ENCODE measurements around the gene TAGLN2.
A peak's percentile ranks its signal among the peaks of the same experiment; 100 is the strongest.

The TAGLN2 gene

GRCh38 chr1:159884296-159884695, 41.0 kb downstream of the TAGLN2 start:
- Histone ChIP-seq H3K18ac (ENCODE audit: low read depth in 1 of 2, low read length in 2 of 2) (no peak overlapping the region), H3K36me3 (ENCODE audit: control insufficient read depth in 1 of 2, insufficient read depth in 2 of 2, low read depth in 1 of 2, low read length in 2 of 2) (no peaks in the 10 kb centered on the region), H3K4me2 (ENCODE audit: low read length, poor library complexity, severe bottlenecking) (no peak overlapping the region), H4K8ac (ENCODE audit: low read length) (no peak overlapping the region), H3K9ac (ENCODE audit: low read length) (no peak overlapping the region), H3K4me3 (ENCODE audit: insufficient read depth in 1 of 2, low read depth in 1 of 2, low read length in 2 of 2) (no peak overlapping the region), H3K23ac (ENCODE audit: low read length in 2 of 2) (no peak overlapping the region), H2AK5ac (ENCODE audit: low read length, severe bottlenecking) (no peak overlapping the region), H3K14ac (ENCODE audit: low read length in 2 of 2) (no peak overlapping the region), H3K79me1 (replicated peaks; ENCODE audit: low read length, poor library complexity, severe bottlenecking) (no peaks in the 10 kb centered on the region), H3K9me3 (ENCODE audit: control insufficient read depth, low read length) (no peaks in the 10 kb centered on the region), H3K4me1 (ENCODE audit: control insufficient read depth, insufficient read depth, low read depth, low read length) (peaks cover 10% of the 10 kb centered on the region), H3K27me3 (ENCODE audit: control insufficient read depth in 1 of 2, insufficient read depth in 1 of 2, low read length in 2 of 2) (no peaks in the 10 kb centered on the region), H2BK120ac (ENCODE audit: low read depth, low read length) (no peak overlapping the region), H4K91ac (ENCODE audit: low read length) (no peak overlapping the region), H2BK15ac (ENCODE audit: low read depth, poor library complexity, severe bottlenecking) (no peak overlapping the region), H3K27ac (ENCODE audit: low read length, poor library complexity, severe bottlenecking) (no peak overlapping the region), H3K4ac (ENCODE audit: low read depth in 1 of 2, low read length in 2 of 2) (no peak overlapping the region), H2BK5ac (ENCODE audit: low read depth, low read length, poor library complexity, severe bottlenecking) (no peak overlapping the region), H2AFZ (ENCODE audit: low read depth, low read length) (no peak overlapping the region), H2BK12ac (ENCODE audit: low read length in 2 of 2) (no peak overlapping the region)
- no peak for DNase-seq
- WGBS = 82% methylated on average over 8 of the region's 8 CpGs

GRCh38 chr1:159883134-159883533, 42.2 kb downstream of the TAGLN2 start:
- no peaks in the 10 kb centered on the region for H3K27me3 ChIP-seq (ENCODE audit: control insufficient read depth in 1 of 2, insufficient read depth in 1 of 2, low read length in 2 of 2)
- no peak overlapping the region for H2BK15ac ChIP-seq (ENCODE audit: low read depth, poor library complexity, severe bottlenecking)
- no peak overlapping the region for H2AK5ac ChIP-seq (ENCODE audit: low read length, severe bottlenecking)
- no peak overlapping the region for H2BK5ac ChIP-seq (ENCODE audit: low read depth, low read length, poor library complexity, severe bottlenecking)
- H4K91ac ChIP-seq (ENCODE audit: low read length) = no peak overlapping the region
- no peak overlapping the region for H3K4ac ChIP-seq (ENCODE audit: low read depth in 1 of 2, low read length in 2 of 2)
- H3K36me3 ChIP-seq (ENCODE audit: control insufficient read depth in 1 of 2, insufficient read depth in 2 of 2, low read depth in 1 of 2, low read length in 2 of 2) = no peaks in the 10 kb centered on the region
- H3K9ac ChIP-seq (ENCODE audit: low read length) = no peak overlapping the region
- H3K18ac ChIP-seq (ENCODE audit: low read depth in 1 of 2, low read length in 2 of 2) = no peak overlapping the region
- no peak for DNase-seq
- no peak overlapping the region for H3K14ac ChIP-seq (ENCODE audit: low read length in 2 of 2)
- no peak overlapping the region for H3K4me3 ChIP-seq (ENCODE audit: insufficient read depth in 1 of 2, low read depth in 1 of 2, low read length in 2 of 2)
- H2BK120ac ChIP-seq (ENCODE audit: low read depth, low read length) = no peak overlapping the region
- peak overlapping the region in 1 of 2 experiments; percentile 4 for H2BK12ac ChIP-seq (ENCODE audit: low read length in 2 of 2)
- H3K9me3 ChIP-seq (ENCODE audit: control insufficient read depth, low read length) = no peaks in the 10 kb centered on the region
- no peak overlapping the region for H2AFZ ChIP-seq (ENCODE audit: low read depth, low read length)
- H3K4me1 ChIP-seq (ENCODE audit: control insufficient read depth, insufficient read depth, low read depth, low read length) = peaks cover 10% of the 10 kb centered on the region
- H3K27ac ChIP-seq (ENCODE audit: low read length, poor library complexity, severe bottlenecking) = no peak overlapping the region
- no peak overlapping the region for H4K8ac ChIP-seq (ENCODE audit: low read length)
- H3K23ac ChIP-seq (ENCODE audit: low read length in 2 of 2) = no peak overlapping the region
- 97% methylated on average over 3 of the region's 4 CpGs for WGBS
- H3K4me2 ChIP-seq (ENCODE audit: low read length, poor library complexity, severe bottlenecking) = no peak overlapping the region
- H3K79me1 ChIP-seq (replicated peaks; ENCODE audit: low read length, poor library complexity, severe bottlenecking) = no peaks in the 10 kb centered on the region

- Histone ChIP-seq H3K9me3 (ENCODE audit: control insufficient read depth, low read length) (no peaks in the 10 kb centered on the region), H4K8ac (ENCODE audit: low read length) (no peak overlapping the region), H2BK12ac (ENCODE audit: low read length in 2 of 2) (peak overlapping the region; percentile 47 to 56), H3K4me2 (ENCODE audit: low read length, poor library complexity, severe bottlenecking) (no peak overlapping the region), H3K36me3 (ENCODE audit: control insufficient read depth in 1 of 2, insufficient read depth in 2 of 2, low read depth in 1 of 2, low read length in 2 of 2) (no peaks in the 10 kb centered on the region), H3K9ac (ENCODE audit: low read length) (peak overlapping the region; percentile 72), H2AK5ac (ENCODE audit: low read length, severe bottlenecking) (peak overlapping the region; percentile 93), H2BK15ac (ENCODE audit: low read depth, poor library complexity, severe bottlenecking) (peak overlapping the region; percentile 44), H3K4me3 (ENCODE audit: insufficient read depth in 1 of 2, low read depth in 1 of 2, low read length in 2 of 2) (peak overlapping the region in 1 of 2 experiments; percentile 14), H4K91ac (ENCODE audit: low read length) (no peak overlapping the region), H2AFZ (ENCODE audit: low read depth, low read length) (no peak overlapping the region), H3K27ac (ENCODE audit: low read length, poor library complexity, severe bottlenecking) (peak overlapping the region; percentile 79), H3K4me1 (ENCODE audit: control insufficient read depth, insufficient read depth, low read depth, low read length) (peaks cover 10% of the 10 kb centered on the region), H2BK5ac (ENCODE audit: low read depth, low read length, poor library complexity, severe bottlenecking) (no peak overlapping the region), H3K18ac (ENCODE audit: low read depth in 1 of 2, low read length in 2 of 2) (no peak overlapping the region), H3K23ac (ENCODE audit: low read length in 2 of 2) (no peak overlapping the region), H2BK120ac (ENCODE audit: low read depth, low read length) (no peak overlapping the region), H3K14ac (ENCODE audit: low read length in 2 of 2) (no peak overlapping the region), H3K4ac (ENCODE audit: low read depth in 1 of 2, low read length in 2 of 2) (peak overlapping the region in 1 of 2 experiments; percentile 55), H3K27me3 (ENCODE audit: control insufficient read depth in 1 of 2, insufficient read depth in 1 of 2, low read length in 2 of 2) (no peaks in the 10 kb centered on the region), H3K79me1 (replicated peaks; ENCODE audit: low read length, poor library complexity, severe bottlenecking) (no peaks in the 10 kb centered on the region)
- peak; percentile 70 for DNase-seq
- 94% methylated on average over 2 of the region's 2 CpGs for WGBS
Measured at GRCh38 chr1:159882527-159882862, 42.8 kb downstream of the TAGLN2 start.

- Histone ChIP-seq H3K4me2 (ENCODE audit: low read length, poor library complexity, severe bottlenecking) (no peak overlapping the region), H2BK15ac (ENCODE audit: low read depth, poor library complexity, severe bottlenecking) (peak overlapping the region; percentile 34), H3K27me3 (ENCODE audit: control insufficient read depth in 1 of 2, insufficient read depth in 1 of 2, low read length in 2 of 2) (no peaks in the 10 kb centered on the region), H3K14ac (ENCODE audit: low read length in 2 of 2) (no peak overlapping the region), H3K18ac (ENCODE audit: low read depth in 1 of 2, low read length in 2 of 2) (peak overlapping the region in 1 of 2 experiments; percentile 48), H3K4me3 (ENCODE audit: insufficient read depth in 1 of 2, low read depth in 1 of 2, low read length in 2 of 2) (peak overlapping the region in 1 of 2 experiments; percentile 14), H3K27ac (ENCODE audit: low read length, poor library complexity, severe bottlenecking) (peak overlapping the region; percentile 80), H2BK12ac (ENCODE audit: low read length in 2 of 2) (peak overlapping the region; percentile 43 to 79), H3K4me1 (ENCODE audit: control insufficient read depth, insufficient read depth, low read depth, low read length) (peaks cover 10% of the 10 kb centered on the region), H2BK5ac (ENCODE audit: low read depth, low read length, poor library complexity, severe bottlenecking) (no peak overlapping the region), H3K4ac (ENCODE audit: low read depth in 1 of 2, low read length in 2 of 2) (no peak overlapping the region), H4K8ac (ENCODE audit: low read length) (peak overlapping the region; percentile 43), H2AK5ac (ENCODE audit: low read length, severe bottlenecking) (peak overlapping the region; percentile 93), H3K79me1 (replicated peaks; ENCODE audit: low read length, poor library complexity, severe bottlenecking) (no peaks in the 10 kb centered on the region), H2AFZ (ENCODE audit: low read depth, low read length) (no peak overlapping the region), H3K23ac (ENCODE audit: low read length in 2 of 2) (no peak overlapping the region), H2BK120ac (ENCODE audit: low read depth, low read length) (no peak overlapping the region), H3K9ac (ENCODE audit: low read length) (peak overlapping the region; percentile 72), H3K36me3 (ENCODE audit: control insufficient read depth in 1 of 2, insufficient read depth in 2 of 2, low read depth in 1 of 2, low read length in 2 of 2) (no peaks in the 10 kb centered on the region), H4K91ac (ENCODE audit: low read length) (peak overlapping the region; percentile 78), H3K9me3 (ENCODE audit: control insufficient read depth, low read length) (no peaks in the 10 kb centered on the region)
- WGBS = 53% methylated on average over 6 of the region's 6 CpGs
- DNase-seq = peak; percentile 95
Measured at GRCh38 chr1:159881622-159882526, 43.4 kb downstream of the TAGLN2 start.
